ENCODE data around the gene SH3BGR. TPM values are rescaled to one million over a fixed set of nuclear protein-coding genes. Genes with fewer than 3 reads are reported as not detected.

Gene SH3BGR
- polyA plus RNA-seq, 1 donor (not counting 4 experiments of a cell fraction or from before 2014, with no cell fraction given), result 1.4 TPM

GRCh38 chr21:39504230-39504629, 52.5 kb downstream of the SH3BGR start:
- DNase-seq (ENCODE audit: low read depth, low spot score) (no peak), FAIRE-seq (no peak)
- Histone ChIP-seq H4K20me1 (ENCODE audit: control insufficient read depth, extremely low read depth, insufficient read depth, low read length) (no peaks in the 10 kb centered on the region), H3K4me1 (ENCODE audit: control insufficient read depth, extremely low read depth, insufficient read depth, low read length) (no peaks in the 10 kb centered on the region), H3K4me2 (ENCODE audit: control insufficient read depth, extremely low read depth, insufficient read depth, low read depth, low read length) (no peak overlapping the region), H3K9me1 (ENCODE audit: control insufficient read depth, extremely low read depth, insufficient read depth, low read length) (no peaks in the 10 kb centered on the region), H3K27me3 (ENCODE audit: control insufficient read depth, extremely low read depth, insufficient read depth, low read length) (no peaks in the 10 kb centered on the region), H2AFZ (ENCODE audit: control insufficient read depth, low read length) (no peak overlapping the region), H3K9me3 (ENCODE audit: control insufficient read depth, low read depth, low read length) (no peaks in the 10 kb centered on the region), H3K79me2 (ENCODE audit: control insufficient read depth, insufficient read depth, low read length) (no peaks in the 10 kb centered on the region), H3K4me3 (ENCODE audit: control insufficient read depth in 2 of 3, extremely low read depth in 1 of 3, insufficient read depth in 2 of 3, low read depth in 1 of 3, low read length in 3 of 3) (no peak overlapping the region), H3K27ac (ENCODE audit: control insufficient read depth, insufficient read depth, low read length) (no peak overlapping the region), H3K9ac (ENCODE audit: control insufficient read depth, extremely low read depth, insufficient read depth, low read length) (no peak overlapping the region), H3K36me3 (ENCODE audit: control insufficient read depth in 2 of 2, extremely low read depth in 1 of 2, insufficient read depth in 2 of 2, low read length in 2 of 2) (no peaks in the 10 kb centered on the region)
- dilution Hi-C loops (cut with MboI; ENCODE audit: extremely low pct_ligation_motif_present, low sequenced_read_pairs), result loop anchor here (25.0 kb wide), 1 partner anchor 208 kb away; no protein-coding TSS in a partner anchor
- no peak for TF ChIP-seq EZH2 (IDR thresholded peaks at IDR 0.05; ENCODE audit: low read length)
- TF ChIP-seq CTCF (optimal IDR thresholded peaks at IDR 0.05 in 1 of 3, IDR thresholded peaks at IDR 0.05 in 1 of 3, conservative IDR thresholded peaks at IDR 0.05 in 1 of 3; ENCODE audit: extremely low read depth in 1 of 3, insufficient read depth in 2 of 3, low read length in 3 of 3), result no peak

GRCh38 chr21:39510240-39510639, 58.5 kb downstream of the SH3BGR start:
- no peak for TF ChIP-seq EZH2 (IDR thresholded peaks at IDR 0.05; ENCODE audit: low read length)
- TF ChIP-seq CTCF (optimal IDR thresholded peaks at IDR 0.05 in 1 of 3, IDR thresholded peaks at IDR 0.05 in 1 of 3, conservative IDR thresholded peaks at IDR 0.05 in 1 of 3; ENCODE audit: extremely low read depth in 1 of 3, insufficient read depth in 2 of 3, low read length in 3 of 3), result no peak
- H4K20me1 ChIP-seq (ENCODE audit: control insufficient read depth, extremely low read depth, insufficient read depth, low read length), result no peaks in the 10 kb centered on the region
- DNase-seq (ENCODE audit: low read depth, low spot score), result no peak
- H2AFZ ChIP-seq (ENCODE audit: control insufficient read depth, low read length), result no peak overlapping the region
- H3K4me3 ChIP-seq (ENCODE audit: control insufficient read depth in 2 of 3, extremely low read depth in 1 of 3, insufficient read depth in 2 of 3, low read depth in 1 of 3, low read length in 3 of 3), result no peak overlapping the region
- no peaks in the 10 kb centered on the region for H3K4me1 ChIP-seq (ENCODE audit: control insufficient read depth, extremely low read depth, insufficient read depth, low read length)
- H3K9ac ChIP-seq (ENCODE audit: control insufficient read depth, extremely low read depth, insufficient read depth, low read length), result no peak overlapping the region
- H3K27me3 ChIP-seq (ENCODE audit: control insufficient read depth, extremely low read depth, insufficient read depth, low read length), result no peaks in the 10 kb centered on the region
- H3K79me2 ChIP-seq (ENCODE audit: control insufficient read depth, insufficient read depth, low read length), result no peaks in the 10 kb centered on the region
- H3K9me3 ChIP-seq (ENCODE audit: control insufficient read depth, low read depth, low read length), result no peaks in the 10 kb centered on the region
- no peaks in the 10 kb centered on the region for H3K9me1 ChIP-seq (ENCODE audit: control insufficient read depth, extremely low read depth, insufficient read depth, low read length)
- no peak overlapping the region for H3K4me2 ChIP-seq (ENCODE audit: control insufficient read depth, extremely low read depth, insufficient read depth, low read depth, low read length)
- no peaks in the 10 kb centered on the region for H3K36me3 ChIP-seq (ENCODE audit: control insufficient read depth in 2 of 2, extremely low read depth in 1 of 2, insufficient read depth in 2 of 2, low read length in 2 of 2)
- no peak overlapping the region for H3K27ac ChIP-seq (ENCODE audit: control insufficient read depth, insufficient read depth, low read length)
- dilution Hi-C loops (cut with MboI; ENCODE audit: extremely low pct_ligation_motif_present, low sequenced_read_pairs), result loop anchor here (25.0 kb wide), 1 partner anchor 202 kb away; no protein-coding TSS in a partner anchor
- no peak for FAIRE-seq
